ENCODE results near the gene POLE.

- TF ChIP-seq CTCF (IDR thresholded peaks at IDR 0.05) (no peak), POLR2A (IDR thresholded peaks at IDR 0.05) (no peak)
Observed at GRCh38 chr12:132677492-132677891, 9.7 kb downstream of the POLE start.

Measured in thyroid gland (tissue), 4 donors.